GM20431 (cell line): ENCODE data around the gene UNKL.

Source experiments
- in situ Hi-C: fragments of 300-500 bp; cut with MseI, MboI; formaldehyde crosslinking; loops from one replicate; pipeline ENCODE4 v1.15.0; 2020; ENCODE audit warnings: low sequenced_read_pairs; ENCODE audit not compliant: unreplicated experiment

UNKL gene, protein sequence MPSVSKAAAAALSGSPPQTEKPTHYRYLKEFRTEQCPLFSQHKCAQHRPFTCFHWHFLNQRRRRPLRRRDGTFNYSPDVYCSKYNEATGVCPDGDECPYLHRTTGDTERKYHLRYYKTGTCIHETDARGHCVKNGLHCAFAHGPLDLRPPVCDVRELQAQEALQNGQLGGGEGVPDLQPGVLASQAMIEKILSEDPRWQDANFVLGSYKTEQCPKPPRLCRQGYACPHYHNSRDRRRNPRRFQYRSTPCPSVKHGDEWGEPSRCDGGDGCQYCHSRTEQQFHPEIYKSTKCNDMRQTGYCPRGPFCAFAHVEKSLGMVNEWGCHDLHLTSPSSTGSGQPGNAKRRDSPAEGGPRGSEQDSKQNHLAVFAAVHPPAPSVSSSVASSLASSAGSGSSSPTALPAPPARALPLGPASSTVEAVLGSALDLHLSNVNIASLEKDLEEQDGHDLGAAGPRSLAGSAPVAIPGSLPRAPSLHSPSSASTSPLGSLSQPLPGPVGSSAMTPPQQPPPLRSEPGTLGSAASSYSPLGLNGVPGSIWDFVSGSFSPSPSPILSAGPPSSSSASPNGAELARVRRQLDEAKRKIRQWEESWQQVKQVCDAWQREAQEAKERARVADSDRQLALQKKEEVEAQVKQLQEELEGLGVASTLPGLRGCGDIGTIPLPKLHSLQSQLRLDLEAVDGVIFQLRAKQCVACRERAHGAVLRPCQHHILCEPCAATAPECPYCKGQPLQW

DNA sequence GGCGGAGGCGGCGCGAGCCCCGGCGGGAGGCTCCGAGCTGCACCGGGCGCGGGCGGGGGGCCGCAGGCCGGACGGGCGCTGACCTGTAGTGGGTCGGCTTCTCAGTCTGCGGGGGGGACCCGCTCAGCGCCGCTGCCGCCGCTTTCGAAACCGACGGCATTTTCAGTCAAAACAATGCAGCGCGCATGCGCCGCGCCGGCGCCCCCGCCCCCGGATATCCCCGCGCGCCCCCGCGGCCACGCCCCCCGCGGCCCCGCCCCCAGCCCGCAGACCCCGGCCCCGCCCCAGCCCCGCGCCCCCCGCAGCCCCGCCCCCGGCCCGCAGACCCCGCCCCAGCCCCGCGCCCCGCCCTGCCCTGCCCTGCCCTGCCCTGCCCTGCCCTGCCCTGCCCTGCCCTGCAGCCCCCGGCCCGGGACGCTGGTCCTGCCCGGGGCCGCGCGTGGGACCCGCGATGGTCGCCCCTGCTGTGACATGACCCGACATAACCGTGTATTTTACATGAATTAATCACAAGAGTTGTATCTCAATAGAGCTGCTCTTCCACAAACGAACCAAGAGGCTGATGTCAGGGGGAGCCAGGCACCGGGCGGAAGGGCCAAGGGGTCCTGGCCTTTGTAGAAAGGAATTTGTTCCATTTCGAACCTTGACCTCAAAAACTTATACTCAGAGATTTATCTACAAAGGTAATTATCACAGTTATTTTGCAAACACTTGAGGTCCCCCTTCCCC, at the start of gene UNKL:
Gene UNKL, minus strand, starts transcription at position 173 of the 729 bp plus-strand sequence. Its CDS starts 13 bp downstream, at position 160.
- in situ Hi-C loops: no loop called here

DNA sequence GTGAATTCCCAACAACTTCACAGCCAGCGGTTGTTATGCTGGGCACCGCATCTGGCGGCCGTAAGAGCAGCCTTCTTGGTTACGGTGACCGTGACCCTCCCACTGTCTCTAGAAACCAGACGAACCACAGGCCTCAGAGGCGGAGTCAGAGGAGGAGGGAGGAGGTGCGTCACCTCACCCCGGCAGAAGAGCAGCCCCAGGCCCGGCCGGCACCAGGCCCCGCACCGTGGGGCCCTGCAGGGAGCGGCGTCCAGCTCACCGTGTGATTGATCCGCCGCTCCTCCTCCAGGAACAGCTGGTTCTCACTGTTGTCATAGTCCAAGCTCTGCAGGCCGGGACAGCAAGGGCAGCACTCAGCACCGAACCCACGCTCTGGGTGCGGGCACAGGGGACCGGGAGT, 46.6 kb upstream of the UNKL start:
- in situ Hi-C loops: no loop called here

DNA sequence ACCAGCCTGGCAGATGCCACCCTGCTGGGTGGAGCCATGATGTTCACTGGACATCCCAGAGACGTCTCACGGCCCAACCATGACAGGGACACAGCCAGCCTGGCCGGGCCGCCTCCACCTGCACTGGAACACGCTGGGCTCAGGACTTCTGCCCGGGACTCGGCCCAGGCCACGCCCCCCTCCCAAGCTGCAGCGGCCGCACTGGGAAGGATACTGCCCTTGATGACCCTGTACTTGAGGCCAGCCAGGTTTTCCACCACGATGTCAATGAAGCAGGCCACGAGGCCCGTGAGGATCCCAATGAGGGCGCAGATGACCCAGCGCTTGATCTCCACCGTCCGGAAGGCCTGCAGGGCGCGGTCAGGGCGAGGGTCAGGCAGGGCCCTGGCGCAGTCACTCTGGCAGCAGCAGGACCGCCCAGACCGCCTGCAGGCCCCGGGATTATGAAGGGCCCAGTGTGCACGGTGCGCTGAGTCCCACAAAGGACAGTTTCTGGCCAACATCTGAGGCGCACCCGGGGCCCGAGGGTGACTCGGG, 46.2 kb upstream of the UNKL start:
- in situ Hi-C loops: no loop called here

- in situ Hi-C loops: no loop called here
Observed at GRCh38 chr16:1459967-1460366, 45.5 kb upstream of the UNKL start.

GRCh38 chr16:1458977-1459341, 44.5 kb upstream of the UNKL start:
- in situ Hi-C loops: no loop called here

GRCh38 chr16:1458336-1458976, 44.0 kb upstream of the UNKL start:
- in situ Hi-C loops: no loop called here

- in situ Hi-C loops: no loop called here
Observed at GRCh38 chr16:1457489-1458245, 43.2 kb upstream of the UNKL start.

- in situ Hi-C loops: no loop called here
Observed at GRCh38 chr16:1456951-1457350, 42.4 kb upstream of the UNKL start.

DNA sequence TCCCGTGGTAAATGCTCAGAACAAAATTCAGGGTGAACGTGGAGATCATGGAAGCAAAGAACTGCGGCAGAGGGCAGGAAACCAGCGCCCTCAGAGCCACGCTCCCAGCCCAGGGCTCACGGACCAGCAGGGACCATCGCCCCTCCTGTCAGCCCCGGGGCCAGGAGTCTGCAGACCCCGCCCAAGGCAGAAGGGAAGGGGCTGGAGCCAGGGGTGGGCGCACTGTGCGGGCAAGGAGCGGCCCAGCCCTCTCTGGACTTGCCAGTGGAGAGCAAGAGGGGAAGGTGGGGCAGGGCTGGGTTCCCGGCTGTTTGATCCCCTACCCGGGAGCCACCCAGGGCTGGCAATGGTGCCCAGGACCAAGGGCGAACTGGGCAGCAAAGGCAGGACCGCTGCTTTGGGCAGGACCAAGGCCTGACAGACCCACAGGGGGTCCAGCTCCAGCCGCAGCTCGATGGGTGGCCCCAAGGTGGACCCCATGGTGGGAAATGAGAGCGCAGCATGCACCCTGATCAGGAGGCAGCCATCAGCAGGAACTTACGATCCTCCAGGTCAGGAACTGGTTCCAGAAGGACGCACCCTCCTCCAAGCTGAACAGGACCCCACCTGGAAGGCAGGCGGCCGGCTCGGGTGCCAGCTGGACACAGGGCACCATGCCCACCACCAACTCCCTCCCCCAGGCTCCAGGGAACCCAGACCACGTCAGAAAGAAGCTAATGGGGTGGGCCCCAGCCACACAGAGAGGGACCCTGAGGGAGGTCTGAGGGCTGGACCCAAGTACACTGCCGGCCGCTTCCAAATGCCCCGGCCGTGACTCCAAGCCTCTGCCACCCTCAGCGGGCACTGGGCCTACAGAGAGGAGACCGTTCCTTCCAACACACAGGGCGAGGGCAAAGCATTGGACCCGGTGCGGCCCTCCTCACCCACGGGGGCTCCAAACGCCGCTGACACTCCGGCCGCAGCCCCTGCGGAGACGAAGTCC, 41.0 kb upstream of the UNKL start:
- in situ Hi-C loops: no loop called here

DNA sequence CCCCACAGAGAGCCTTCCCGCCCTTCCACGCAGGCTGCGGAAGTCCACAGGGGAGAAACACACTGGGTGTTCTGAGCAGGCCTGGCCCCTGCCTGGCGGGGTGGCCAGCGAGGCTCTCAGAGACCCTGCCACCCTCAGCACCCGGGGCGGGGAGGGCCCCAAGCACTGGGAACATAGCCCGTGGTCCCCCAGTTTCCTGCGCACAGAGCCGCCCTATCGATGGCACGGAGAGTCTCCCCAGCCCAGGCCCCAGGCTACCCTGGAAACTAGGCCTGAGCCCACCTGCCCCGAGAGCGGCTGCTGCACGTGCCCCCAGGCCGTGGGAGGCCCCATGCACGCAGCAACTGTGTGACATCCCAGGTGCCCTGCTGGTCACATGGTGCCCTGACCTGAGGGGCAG, 40.1 kb upstream of the UNKL start:
- in situ Hi-C loops: no loop called here

- in situ Hi-C loops: no loop called here
Observed at GRCh38 chr16:1453316-1453715, 38.8 kb upstream of the UNKL start.

DNA sequence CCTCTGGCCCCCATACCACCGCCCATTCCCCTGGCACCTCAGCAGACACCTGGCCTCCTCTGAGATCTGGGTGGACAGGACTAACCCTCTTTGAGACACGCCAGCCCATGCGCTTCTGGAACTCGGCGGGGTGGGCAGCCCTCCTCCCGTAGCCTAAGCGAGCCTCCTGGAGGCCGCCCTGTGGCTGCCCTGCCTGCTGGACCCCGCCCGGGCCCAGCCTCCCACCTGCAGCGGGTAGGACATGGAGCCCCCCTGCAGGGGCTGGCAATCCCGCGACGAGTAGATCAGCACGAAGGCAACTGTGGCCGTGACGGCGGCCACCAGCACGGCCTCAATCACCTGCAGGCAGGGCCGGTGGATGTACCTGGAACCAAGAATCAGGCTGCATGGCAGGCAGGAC, 38.0 kb upstream of the UNKL start:
- in situ Hi-C loops: no loop called here

DNA sequence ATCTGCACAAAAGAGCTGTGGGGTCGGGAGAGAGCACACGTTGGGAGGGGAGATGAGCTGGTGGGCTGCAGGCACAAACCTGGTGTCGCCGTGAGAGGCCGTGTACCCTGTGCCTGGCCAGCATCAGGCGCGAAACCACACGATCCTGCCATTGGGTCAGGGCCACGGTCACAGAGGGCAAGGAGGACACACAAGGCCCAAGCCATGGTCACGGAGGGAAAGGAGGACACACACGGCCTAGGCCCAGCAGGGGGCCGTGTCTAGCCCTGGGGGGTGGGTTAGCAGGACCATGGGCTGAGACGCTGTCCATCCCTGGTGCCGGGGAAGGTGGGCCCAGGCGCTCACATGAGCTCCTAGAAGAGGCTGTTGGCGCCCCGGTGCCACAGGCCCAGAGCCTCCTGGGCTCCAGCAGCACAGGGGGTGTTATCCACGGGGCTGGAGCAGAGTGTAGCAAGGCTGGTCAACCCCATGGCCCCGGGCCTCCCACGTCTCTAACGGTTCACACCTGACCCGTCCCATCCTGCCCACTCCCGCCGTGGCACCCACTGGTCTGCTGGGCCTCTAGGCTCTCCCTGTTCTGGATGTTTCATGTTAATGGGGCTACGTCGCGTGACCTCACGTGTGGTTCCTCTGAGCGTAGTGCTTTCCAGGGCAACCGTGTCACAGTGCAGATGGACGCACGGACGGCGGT, 37.3 kb upstream of the UNKL start:
- in situ Hi-C loops: no loop called here

DNA sequence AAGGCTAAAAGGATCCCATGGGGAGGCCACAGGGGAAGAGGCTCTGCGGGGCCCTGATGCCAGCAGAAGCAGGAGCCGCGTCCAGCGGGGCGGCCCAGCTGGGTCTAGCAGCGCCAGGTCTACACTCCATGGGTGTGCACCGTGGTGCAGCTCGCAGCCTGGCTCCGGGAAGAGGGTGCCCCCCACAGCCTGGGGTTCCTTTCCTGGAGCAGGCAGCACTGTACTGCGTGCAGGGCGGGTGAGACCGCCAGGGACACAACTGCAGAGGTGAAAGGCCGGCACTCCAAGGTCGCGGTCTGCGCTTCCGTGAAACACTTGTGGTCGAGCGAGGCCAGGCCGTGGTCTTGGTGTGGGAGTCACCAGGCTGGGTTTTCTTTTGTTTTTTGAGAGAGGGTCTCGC, 36.3 kb upstream of the UNKL start:
- in situ Hi-C loops: no loop called here

- in situ Hi-C loops: no loop called here
Observed at GRCh38 chr16:1450218-1450617, 35.7 kb upstream of the UNKL start.

DNA sequence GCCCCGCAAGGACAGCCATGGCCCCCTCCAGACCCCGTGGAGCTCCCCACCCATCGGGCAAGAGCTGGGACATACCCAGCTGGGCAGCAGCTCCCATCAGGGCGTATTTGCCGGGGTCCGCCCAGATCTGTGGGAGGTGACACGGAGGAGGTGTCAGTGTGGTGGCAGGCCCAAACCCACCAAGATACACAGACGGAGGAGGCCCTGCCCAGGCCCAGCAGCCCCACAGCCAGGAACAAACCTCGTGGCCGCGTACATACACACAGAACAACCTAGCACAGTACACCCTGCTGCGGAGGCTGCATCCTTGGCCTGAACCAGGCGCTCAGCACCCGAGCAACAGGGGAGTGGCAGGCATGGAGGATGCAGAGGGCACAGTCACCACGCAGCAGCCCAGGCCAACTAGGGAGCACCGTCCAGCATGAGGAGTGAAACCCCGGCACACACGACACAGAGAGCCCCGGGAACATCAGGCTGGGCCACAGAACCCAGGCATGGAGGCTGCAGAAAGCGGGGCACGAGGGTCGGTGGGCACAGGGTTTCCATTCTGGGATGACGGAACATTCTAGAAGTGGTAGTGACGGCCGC, 34.8 kb upstream of the UNKL start:
- in situ Hi-C loops: no loop called here

- in situ Hi-C loops: no loop called here
Observed at GRCh38 chr16:1448536-1449116, 34.1 kb upstream of the UNKL start.
